Central memory CD8-positive, alpha-beta T cell (primary cell): ENCODE data around the gene TTC23L.

Experiments used
- ATAC-seq: fragments of 150-1000 bp; cut with Tn5 transposase; replicated peaks from 2 replicates; pipeline ENCODE4 v1.10.0; 2022; ENCODE audit warnings: mild to moderate bottlenecking, moderate FRiP score, moderate number of reproducible peaks; ENCODE audit not compliant: poor library complexity, severe bottlenecking; ENCODE audit errors: extremely low read depth
- DNase-seq, 2 donors: peaks; one replicate each; pipeline ENCODE4 v3.0.0; 2021; ENCODE audit warnings: low spot score in 2 of 2
- H3K27ac Mint-ChIP-seq: one replicate; pipeline ENCODE4 v1.8.0; 2022; ENCODE audit warnings: low read depth, mild to moderate bottlenecking, moderate library complexity, mixed read lengths
- H3K27me3 Mint-ChIP-seq: one replicate; pipeline ENCODE4 v1.8.0; 2022; ENCODE audit warnings: mixed read lengths
- H3K36me3 Mint-ChIP-seq: one replicate; pipeline ENCODE4 v1.8.0; 2022; ENCODE audit warnings: mild to moderate bottlenecking, moderate library complexity, mixed read lengths; ENCODE audit not compliant: insufficient read depth
- H3K4me1 Mint-ChIP-seq: one replicate; pipeline ENCODE4 v1.8.0; 2022; ENCODE audit warnings: mixed read lengths
- H3K4me3 Mint-ChIP-seq: one replicate; pipeline ENCODE4 v1.8.0; 2022; ENCODE audit warnings: mild to moderate bottlenecking, moderate library complexity, mixed read lengths
- H3K9me3 Mint-ChIP-seq: one replicate; pipeline ENCODE4 v1.8.0; 2022; ENCODE audit warnings: mixed read lengths

TTC23L gene

DNA sequence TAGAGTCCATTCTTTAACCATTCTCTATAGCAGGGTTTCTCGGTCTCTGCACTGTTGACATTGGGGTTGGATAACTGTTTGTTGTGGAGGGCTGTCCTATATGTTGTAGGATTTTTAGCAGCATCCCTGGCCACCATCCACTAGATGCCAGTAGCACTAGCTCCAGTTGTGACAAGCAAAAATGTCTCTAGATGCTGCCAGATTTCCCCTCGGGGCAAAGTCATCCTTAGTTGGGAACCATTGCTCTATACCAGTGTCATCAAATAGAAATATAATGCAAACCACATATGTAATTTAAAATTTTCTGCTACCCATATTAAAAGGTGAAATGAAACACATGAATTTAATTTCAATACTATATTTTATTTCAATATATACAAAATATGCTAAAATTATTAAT is 2.9 kb downstream of the TTC23L start:
- no peaks in the 10 kb centered on the region for H3K9me3 Mint-ChIP-seq
- H3K4me3 Mint-ChIP-seq, result no peak overlapping the region
- peaks cover 34% of the 10 kb centered on the region for H3K27me3 Mint-ChIP-seq
- ATAC-seq (no peak), DNase-seq (no peak)
- peaks cover 13% of the 10 kb centered on the region for H3K4me1 Mint-ChIP-seq
- H3K27ac Mint-ChIP-seq, result no peak overlapping the region
- peaks cover 12% of the 10 kb centered on the region for H3K36me3 Mint-ChIP-seq

DNA sequence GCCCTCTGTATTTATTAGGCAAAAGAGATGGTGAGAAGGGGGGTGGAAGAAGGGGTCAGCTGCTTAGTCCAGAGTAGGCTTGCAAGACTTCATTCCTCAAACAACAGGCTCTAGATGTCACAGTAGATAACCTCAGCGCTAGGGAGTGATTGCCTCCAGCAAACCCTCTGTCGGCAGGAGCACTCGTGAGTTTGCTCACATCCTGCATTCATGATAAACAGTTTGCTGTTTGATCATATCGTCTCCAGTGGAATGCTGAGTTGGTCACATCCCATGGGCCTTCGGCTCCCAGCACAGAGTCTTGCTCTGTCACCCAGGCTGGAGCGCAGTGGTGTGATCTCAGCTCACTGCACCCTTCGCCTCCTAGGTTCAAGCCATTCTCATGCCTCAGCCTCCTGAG is 3.6 kb downstream of the TTC23L start:
- Mint-ChIP-seq H3K9me3 (no peaks in the 10 kb centered on the region), H3K4me3 (no peak overlapping the region), H3K27me3 (peaks cover 37% of the 10 kb centered on the region), H3K36me3 (peaks cover 12% of the 10 kb centered on the region), H3K4me1 (peaks cover 13% of the 10 kb centered on the region), H3K27ac (no peak overlapping the region)
- no peak for ATAC-seq
- no peak for DNase-seq

DNA sequence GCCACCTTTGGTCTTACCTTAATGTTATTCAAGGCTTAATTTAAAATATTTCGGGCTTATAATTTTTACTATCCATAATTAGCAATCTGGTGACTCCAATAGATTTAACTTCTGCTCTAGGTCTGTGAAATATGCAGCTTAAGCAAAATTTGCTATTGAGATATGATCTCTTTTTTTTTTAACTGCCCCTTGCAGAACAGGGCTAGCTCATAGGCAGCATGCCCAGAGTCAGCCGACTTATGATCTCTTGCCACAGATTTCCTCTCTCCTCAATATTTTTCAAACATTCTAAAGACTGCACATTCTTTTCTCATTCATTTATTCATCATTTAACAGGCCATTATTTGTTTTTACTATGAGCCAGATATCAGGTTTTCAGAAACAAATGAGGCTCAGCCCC is 4.5 kb downstream of the TTC23L start:
- H3K36me3 Mint-ChIP-seq, result peaks cover 12% of the 10 kb centered on the region
- no peak overlapping the region for H3K27ac Mint-ChIP-seq
- H3K9me3 Mint-ChIP-seq, result no peaks in the 10 kb centered on the region
- H3K4me1 Mint-ChIP-seq, result peaks cover 11% of the 10 kb centered on the region
- H3K4me3 Mint-ChIP-seq, result no peak overlapping the region
- peaks cover 43% of the 10 kb centered on the region for H3K27me3 Mint-ChIP-seq
- no peak for ATAC-seq
- no peak for DNase-seq

DNA sequence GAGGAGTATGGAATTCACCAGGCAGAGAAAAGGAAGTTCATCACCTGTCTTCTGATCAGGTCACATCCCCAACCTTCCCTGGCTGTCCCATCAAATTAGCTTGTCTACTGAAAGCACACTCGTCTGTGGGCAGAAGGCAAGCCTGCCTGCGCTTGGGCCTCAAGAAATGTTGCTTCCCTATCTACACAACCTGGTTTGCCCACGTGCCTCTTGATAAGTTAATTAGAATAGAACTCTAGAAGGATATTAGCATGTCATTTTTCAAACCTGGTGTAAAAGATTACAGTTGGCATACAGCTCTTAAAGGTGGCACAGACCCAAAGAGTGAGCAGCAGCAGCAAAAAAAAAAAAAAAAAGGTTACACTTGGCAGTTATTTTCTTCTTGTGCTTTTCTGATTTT is 5.1 kb downstream of the TTC23L start:
- H3K36me3 Mint-ChIP-seq, result peaks cover 6% of the 10 kb centered on the region
- peaks cover 5% of the 10 kb centered on the region for H3K4me1 Mint-ChIP-seq
- DNase-seq (no peak), ATAC-seq (no peak)
- H3K4me3 Mint-ChIP-seq, result no peak overlapping the region
- no peak overlapping the region for H3K27ac Mint-ChIP-seq
- peaks cover 48% of the 10 kb centered on the region for H3K27me3 Mint-ChIP-seq
- no peaks in the 10 kb centered on the region for H3K9me3 Mint-ChIP-seq

DNA sequence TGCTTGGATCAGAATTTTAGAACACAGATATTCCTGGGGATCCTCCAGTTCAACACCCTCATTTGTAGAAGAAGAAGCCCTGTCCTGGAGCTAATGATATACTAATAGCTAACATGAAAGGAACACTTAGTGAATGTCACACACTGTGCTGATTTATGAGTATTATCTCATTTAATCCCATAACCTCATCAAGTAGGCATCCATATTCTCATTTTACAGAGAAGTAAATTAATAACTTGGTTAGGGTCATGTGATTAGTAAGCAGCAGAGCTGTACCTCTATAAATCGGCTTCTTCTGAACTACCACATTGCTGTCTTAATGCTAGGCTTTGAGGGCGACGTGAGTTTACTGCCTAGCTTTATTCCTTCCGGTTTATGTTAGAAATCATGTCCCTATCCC is 6.0 kb downstream of the TTC23L start:
- H3K9me3 Mint-ChIP-seq, result no peaks in the 10 kb centered on the region
- no peaks in the 10 kb centered on the region for H3K4me1 Mint-ChIP-seq
- ATAC-seq, result no peak
- no peak overlapping the region for H3K4me3 Mint-ChIP-seq
- DNase-seq, result no peak
- no peak overlapping the region for H3K27ac Mint-ChIP-seq
- H3K27me3 Mint-ChIP-seq, result peaks cover 55% of the 10 kb centered on the region
- peaks cover under 1% of the 10 kb centered on the region for H3K36me3 Mint-ChIP-seq

DNA sequence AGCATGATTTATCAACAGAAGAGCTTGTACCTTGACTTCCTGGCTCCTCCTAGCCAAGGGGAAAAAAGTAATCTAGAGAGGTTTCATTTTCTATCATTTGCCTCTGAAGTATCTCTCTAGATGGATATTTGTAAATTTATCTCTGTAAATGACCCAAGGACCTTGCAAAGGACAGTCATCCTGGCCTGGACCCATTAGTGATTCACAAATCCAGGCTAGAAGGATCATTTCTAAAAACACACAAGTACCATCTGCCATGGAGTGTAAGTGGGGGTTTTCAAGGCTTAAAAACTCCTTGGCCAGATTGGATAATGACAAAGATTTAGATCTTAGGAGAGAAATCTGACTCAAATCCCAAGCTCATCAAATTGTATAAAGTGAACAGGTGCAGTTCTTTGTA is 8.1 kb downstream of the TTC23L start:
- no peaks in the 10 kb centered on the region for H3K4me1 Mint-ChIP-seq
- H3K36me3 Mint-ChIP-seq, result no peaks in the 10 kb centered on the region
- ATAC-seq (no peak), DNase-seq (no peak)
- H3K27me3 Mint-ChIP-seq, result peaks cover 61% of the 10 kb centered on the region
- no peaks in the 10 kb centered on the region for H3K9me3 Mint-ChIP-seq
- no peak overlapping the region for H3K4me3 Mint-ChIP-seq
- no peak overlapping the region for H3K27ac Mint-ChIP-seq

DNA sequence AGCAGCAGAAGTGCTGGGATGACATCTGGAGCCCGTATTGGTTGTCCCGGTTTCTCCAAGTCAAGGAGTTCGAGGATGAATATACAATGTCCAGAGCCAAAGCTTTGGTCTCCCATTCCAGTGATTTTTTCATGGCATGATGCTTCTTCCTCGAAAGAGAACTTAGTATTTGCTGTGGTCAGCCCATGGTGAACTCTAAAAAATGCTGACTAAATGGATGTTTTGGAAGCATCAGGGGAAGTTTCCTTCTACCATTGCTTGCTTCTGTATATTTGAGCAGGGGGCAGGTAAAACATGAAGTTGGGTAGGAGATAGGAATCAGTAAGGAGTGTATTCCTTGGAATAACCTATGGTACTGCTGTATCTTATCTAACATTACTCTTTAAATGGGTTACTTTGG is 8.6 kb downstream of the TTC23L start:
- peaks cover 61% of the 10 kb centered on the region for H3K27me3 Mint-ChIP-seq
- H3K9me3 Mint-ChIP-seq, result no peaks in the 10 kb centered on the region
- DNase-seq (no peak), ATAC-seq (no peak)
- H3K4me1 Mint-ChIP-seq, result no peaks in the 10 kb centered on the region
- H3K36me3 Mint-ChIP-seq, result no peaks in the 10 kb centered on the region
- H3K27ac Mint-ChIP-seq, result no peak overlapping the region
- H3K4me3 Mint-ChIP-seq, result no peak overlapping the region

DNA sequence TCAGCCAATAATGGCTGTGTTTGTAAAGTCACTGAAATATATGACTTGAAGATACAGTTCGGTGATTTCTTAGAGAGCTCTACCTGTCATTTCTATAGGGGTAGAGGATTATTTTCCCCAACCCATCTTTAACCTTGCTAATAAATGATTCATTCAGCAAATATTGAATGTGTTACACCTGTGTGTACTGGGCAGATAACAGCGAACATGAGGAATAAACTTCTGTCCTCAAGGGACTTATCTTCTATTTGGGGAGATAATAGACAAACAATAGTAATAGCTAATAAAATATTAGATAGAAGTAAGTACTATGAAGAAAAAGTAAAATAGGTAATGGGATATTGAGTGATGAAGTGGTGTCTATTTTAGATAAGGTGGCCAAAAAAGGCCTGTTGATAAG is 9.3 kb downstream of the TTC23L start:
- Mint-ChIP-seq H3K27me3 (peaks cover 66% of the 10 kb centered on the region), H3K4me3 (no peak overlapping the region), H3K9me3 (no peaks in the 10 kb centered on the region), H3K36me3 (no peaks in the 10 kb centered on the region), H3K4me1 (no peaks in the 10 kb centered on the region), H3K27ac (no peak overlapping the region)
- no peak for DNase-seq
- ATAC-seq, result no peak

DNA sequence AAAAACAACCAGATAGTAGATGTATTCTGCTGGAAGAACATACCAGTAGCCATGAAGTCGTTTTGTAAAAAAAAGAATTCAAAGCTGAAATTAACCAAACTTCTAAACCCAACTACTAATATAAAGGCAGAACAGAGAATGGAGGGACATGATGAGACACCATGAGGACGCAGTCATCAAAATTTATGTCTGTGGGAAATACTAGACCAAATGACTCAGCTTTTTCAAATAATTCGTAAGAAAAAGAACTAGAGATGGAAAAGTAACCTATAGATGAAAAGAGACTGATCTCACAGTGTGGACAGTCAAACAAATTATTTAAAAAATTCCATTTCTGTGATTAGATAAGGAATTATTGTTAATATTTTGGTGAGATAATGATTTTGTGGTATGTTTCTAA is 10.3 kb downstream of the TTC23L start:
- Mint-ChIP-seq H3K9me3 (no peaks in the 10 kb centered on the region), H3K4me3 (no peak overlapping the region), H3K27ac (no peak overlapping the region), H3K4me1 (no peaks in the 10 kb centered on the region), H3K36me3 (no peaks in the 10 kb centered on the region), H3K27me3 (peaks cover 61% of the 10 kb centered on the region)
- ATAC-seq, result no peak
- no peak for DNase-seq

DNA sequence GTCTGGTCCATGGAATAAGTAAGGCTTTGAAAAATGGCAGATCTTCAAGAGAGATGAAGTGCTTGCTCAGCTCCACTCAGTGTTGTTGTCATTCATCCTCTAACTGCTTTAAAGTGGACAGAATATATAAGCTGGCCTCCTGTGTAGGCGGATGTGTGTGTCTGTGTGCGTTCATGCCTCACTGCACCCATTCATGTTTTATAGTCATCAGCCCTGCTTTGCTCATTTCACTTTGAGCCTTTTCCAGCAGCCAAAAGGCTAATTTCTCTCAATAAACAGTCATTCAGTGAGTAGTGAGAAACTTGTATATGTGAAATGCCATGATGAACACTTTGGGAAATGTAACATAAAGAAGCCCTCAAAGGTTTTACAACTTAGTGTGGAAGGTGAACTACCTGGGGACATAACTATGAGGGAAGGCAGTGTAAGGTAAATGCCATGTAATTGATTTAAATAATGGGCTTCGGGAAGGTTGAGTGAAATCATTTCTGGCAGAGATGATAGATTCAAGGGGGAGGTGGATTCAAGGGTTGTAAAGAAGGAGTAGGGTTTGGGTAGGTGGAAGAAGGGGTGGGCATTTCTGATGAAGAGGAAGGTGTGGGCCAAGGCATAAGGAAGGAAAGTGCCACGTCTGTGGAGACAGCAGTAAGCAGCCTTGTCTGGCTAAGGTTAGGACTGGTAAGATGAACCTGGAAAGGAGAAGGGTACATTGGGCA is 15.7 kb downstream of the TTC23L start:
- peaks cover 39% of the 10 kb centered on the region for H3K27me3 Mint-ChIP-seq
- H3K9me3 Mint-ChIP-seq, result no peaks in the 10 kb centered on the region
- H3K36me3 Mint-ChIP-seq, result no peaks in the 10 kb centered on the region

DNA sequence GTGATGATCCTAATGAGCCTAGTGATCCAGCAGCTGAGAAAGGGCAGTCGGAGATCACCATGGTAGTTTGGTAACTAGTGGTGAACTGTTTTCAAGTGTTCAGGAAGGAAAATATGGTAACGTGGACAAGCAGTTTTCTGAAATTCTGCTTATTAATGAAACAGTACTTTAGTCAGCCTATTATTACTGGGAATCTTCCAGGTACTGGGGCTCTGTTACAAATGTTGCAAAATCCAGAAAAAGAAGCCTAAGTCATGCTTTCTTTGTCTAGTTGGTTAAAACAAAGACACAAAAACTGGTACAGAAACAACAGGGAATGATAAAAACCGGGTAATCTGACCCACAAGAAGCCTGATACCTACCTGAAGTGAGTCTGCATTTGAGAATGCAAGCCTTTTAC is 18.2 kb downstream of the TTC23L start:
- no peaks in the 10 kb centered on the region for H3K36me3 Mint-ChIP-seq

More for the DNA sequence above, 15.7 kb downstream of the TTC23L start:
- H3K27ac Mint-ChIP-seq, result no peak overlapping the region
- H3K4me1 Mint-ChIP-seq, result no peaks in the 10 kb centered on the region
- no peak overlapping the region for H3K4me3 Mint-ChIP-seq
- no peak for ATAC-seq
- DNase-seq, result no peak

DNA sequence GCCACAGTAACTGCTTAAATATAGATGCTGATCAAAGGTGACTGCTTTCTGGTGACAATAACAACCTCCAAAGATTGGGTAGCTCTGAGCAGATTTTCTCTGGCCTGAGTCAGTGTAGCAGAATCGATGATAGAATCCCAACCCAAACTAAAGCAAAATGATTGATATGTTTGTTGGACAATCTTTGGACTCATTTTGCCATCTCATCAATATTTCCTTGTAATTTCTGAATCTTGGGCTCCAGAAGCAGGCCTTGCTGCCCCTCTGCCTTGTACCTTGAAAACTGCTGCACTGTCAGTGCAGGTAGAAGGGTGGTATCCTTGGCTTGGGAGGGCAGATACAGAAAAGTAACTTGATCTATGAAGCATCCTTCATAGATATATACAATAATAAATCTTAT is 18.9 kb downstream of the TTC23L start:
- H3K36me3 Mint-ChIP-seq, result no peaks in the 10 kb centered on the region
- no peaks in the 10 kb centered on the region for H3K9me3 Mint-ChIP-seq
- H3K4me1 Mint-ChIP-seq, result no peaks in the 10 kb centered on the region
- DNase-seq, result no peak
- H3K27me3 Mint-ChIP-seq, result peaks cover 17% of the 10 kb centered on the region
- ATAC-seq, result no peak
- H3K27ac Mint-ChIP-seq, result no peak overlapping the region
- no peak overlapping the region for H3K4me3 Mint-ChIP-seq

More for the DNA sequence above, 18.2 kb downstream of the TTC23L start:
- Mint-ChIP-seq H3K4me1 (no peaks in the 10 kb centered on the region), H3K27me3 (peaks cover 24% of the 10 kb centered on the region), H3K9me3 (no peaks in the 10 kb centered on the region), H3K27ac (no peak overlapping the region), H3K4me3 (no peak overlapping the region)
- no peak for ATAC-seq
- no peak for DNase-seq

DNA sequence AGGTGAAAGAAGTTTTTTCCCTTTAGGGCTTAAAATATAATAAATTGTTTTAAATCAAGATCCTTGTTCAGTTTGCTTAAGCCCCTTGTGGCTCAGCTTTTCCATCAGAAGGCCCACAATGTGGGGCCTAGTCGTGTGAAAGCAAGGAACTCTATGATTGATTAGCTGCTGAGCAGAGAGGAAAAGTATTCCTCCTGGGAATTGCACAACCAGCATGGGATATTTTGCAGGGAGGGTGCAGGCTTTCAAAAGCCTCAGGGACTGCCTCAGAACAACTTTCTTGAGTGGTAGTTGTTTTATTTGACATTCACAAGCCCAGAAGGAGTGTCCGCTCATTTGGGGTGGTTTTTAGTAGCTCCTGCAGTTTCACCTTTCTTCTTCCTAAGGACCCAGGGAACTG is 19.8 kb downstream of the TTC23L start:
- H3K27ac Mint-ChIP-seq, result no peak overlapping the region
- H3K4me3 Mint-ChIP-seq, result no peak overlapping the region
- no peaks in the 10 kb centered on the region for H3K36me3 Mint-ChIP-seq
- ATAC-seq (no peak), DNase-seq (no peak)
- no peaks in the 10 kb centered on the region for H3K4me1 Mint-ChIP-seq
- H3K27me3 Mint-ChIP-seq, result peaks cover 10% of the 10 kb centered on the region
- no peaks in the 10 kb centered on the region for H3K9me3 Mint-ChIP-seq
